GM18511 (cell line): ENCODE data around the gene NLRP9.

Experiments
- ATAC-seq: cut with Tn5 transposase; IDR thresholded peaks from one replicate; pipeline ENCODE4 v1.9.1; 2021; ENCODE audit warnings: mild to moderate bottlenecking, moderate library complexity; ENCODE audit not compliant: unreplicated experiment

Gene NLRP9

DNA sequence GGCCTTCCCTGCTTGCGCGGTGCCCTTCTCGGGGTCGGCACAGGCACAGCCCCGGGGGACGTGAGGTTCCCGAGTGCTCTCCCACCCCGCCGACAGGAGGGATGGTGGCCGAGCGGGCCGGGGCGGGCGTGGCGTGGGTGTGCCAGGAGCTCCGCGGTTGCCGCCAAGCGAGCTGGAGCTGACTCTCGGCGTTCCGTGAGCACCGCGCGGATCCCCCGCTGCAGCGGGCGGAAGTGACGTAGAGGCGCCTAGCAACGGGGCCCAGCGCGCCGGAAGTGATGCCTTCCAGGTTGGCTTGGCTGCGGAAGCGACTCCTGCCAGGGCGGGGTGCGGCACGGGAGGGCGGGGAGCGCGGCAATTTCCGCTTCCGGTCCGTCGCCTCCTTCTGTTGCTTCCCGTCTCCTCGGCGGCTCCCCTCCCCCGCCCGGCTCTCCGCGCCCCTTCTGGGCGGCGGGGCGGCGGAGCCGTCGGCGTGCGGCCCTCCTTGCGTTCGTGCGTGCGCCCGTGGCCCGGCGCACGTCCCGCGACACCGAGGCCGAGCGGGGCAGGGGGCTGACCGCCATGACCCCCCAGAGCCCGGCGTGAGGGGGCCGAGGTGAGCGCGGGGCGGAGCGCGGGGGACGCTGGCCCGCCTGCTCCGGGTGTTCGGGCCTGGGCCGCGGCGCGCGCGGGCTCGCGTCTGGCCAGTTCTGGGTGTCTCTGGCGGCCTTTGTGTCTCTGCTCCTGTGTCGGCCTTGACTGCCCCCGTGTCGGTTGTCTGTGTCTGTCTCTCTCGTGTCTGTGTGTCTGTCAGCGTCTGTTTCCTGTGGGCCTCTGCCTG is 63.2 kb downstream of the NLRP9 start, which contains the start of gene EPN1:
Gene EPN1 (plus strand): TSS at position 386 of the 820 bp plus-strand sequence. CDS start 3,402 bp downstream, outside the sequence.
- peak; percentile 64 for ATAC-seq

DNA sequence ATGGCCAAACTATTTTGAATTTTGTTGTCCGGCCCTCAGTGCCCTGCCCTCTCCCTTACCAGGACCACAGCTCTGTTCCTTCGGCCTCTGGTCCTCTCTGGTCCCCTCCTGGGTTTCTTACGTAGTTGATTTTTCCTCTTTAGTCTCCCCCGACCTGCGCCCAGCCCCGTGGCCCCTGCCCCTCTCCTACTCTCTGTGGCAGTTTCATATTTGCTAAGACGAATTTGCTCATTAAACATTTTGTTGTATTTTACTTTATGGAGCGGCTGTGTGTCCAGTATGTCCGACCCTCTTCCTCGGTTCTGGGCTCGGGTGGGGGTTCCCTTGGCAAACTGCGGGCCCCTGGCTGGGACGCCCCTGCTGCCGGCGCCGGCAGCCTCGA is 63.8 kb downstream of the NLRP9 start:
- no peak for ATAC-seq

DNA sequence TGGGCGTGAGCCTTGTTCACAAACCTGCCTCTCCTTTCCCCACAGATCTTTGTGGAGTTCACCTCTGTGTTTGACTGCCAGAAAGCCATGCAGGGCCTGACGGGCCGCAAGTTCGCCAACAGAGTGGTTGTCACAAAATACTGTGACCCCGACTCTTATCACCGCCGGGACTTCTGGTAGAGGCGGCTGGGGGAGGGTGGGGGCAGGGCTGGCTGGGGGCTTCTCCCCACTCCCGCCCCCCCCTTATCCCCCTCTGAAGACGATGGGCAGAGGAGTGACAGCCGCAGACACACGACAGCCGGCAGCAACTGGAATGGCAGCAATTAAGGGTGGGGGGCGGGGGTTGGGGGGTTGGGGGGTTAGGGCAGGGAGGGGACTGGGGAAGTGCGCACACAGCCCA is 64.3 kb downstream of the NLRP9 start:
- ATAC-seq: no peak

DNA sequence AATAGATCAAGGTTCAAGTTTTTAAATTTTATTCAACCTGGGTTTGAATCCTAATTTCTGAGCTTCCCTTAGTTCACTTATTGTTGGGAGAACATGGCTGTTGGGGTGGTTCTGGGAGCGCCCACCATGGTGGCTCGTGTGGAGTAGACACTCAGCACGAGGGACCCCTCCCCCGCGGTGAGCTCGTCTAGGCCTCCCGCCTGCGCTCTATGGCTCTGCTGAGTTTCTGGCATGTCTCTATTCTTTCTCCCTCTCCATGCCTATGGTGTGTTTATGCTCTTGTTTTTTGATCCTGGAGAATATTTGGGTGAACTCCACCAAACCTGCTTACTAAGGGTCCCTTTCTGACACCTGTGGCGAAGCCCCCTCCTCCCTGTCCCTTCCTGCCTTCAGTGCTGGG is 64.7 kb downstream of the NLRP9 start:
- ATAC-seq: no peak

DNA sequence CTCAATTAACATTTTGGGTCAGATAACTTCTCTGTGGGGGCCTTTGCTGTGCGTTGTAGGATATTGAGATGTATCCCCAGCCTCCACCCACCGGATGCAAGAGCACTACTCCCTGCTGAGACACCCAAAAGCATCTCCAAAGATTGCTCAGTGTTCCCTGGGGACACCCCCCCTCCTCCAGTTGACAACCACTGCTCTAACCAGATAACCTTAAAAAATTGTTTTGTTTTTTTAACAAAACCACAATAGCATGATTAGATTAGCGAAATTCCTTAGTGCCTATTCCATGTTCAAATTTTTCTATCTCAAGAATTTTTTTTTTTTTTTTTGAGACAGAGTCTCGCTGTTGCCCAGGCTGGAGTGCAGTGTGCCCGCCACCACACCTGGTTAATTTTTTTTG is 65.8 kb downstream of the NLRP9 start:
- no peak for ATAC-seq

DNA sequence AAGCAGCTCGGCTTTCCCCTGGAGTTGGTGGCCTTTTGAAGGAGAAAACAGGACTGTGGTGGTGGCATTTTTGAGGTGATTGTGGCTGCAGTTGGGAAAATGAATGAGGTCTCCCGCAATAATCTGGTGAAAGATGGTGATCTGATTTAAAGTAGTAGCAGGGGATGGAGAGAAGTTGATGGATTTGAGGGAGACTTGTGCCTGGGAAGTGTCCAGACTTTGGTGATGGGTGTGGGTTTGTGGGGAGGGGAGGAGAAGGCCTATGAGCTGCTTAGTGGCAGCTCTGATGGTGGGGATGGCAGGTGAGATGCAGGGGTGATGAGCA is 67.2 kb downstream of the NLRP9 start:
- ATAC-seq: no peak

DNA sequence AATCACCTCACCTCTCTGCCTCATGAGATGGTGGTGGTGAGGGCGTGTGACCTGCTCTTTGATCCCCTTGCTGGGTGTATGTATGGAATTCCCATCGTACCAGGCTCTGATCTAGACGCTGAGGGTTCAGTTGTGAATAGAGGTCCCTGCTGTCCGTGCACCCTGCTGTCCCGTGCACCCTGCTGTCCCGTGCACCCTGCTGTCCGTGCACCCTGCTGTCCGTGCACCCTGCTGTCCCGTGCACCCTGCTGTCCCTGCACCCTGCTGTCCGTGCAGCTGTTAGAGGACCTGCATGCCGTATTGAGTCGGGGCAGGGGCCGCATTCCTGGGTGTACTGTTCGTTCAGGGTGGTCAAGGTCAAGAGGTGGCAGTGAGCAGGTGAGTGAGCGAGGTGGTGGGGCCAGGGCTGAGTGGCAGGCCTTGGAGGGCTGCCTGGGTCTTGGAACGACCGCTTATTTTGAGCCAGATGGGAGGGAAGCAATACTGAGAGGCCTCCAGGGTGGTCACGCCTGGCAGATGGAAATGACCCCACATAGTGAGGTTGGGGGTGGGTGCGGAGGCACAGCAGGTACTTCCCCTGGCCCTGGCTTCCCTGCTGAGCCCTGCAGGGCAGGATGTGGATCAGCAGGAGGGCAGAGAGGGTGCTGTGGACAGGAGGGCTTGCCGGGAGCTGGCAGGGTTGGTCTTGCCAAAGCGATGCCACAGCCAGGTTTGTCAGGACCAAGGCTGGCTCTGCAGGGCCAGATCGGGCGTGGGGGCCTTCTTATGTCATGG is 67.7 kb downstream of the NLRP9 start:
- ATAC-seq: no peak

DNA sequence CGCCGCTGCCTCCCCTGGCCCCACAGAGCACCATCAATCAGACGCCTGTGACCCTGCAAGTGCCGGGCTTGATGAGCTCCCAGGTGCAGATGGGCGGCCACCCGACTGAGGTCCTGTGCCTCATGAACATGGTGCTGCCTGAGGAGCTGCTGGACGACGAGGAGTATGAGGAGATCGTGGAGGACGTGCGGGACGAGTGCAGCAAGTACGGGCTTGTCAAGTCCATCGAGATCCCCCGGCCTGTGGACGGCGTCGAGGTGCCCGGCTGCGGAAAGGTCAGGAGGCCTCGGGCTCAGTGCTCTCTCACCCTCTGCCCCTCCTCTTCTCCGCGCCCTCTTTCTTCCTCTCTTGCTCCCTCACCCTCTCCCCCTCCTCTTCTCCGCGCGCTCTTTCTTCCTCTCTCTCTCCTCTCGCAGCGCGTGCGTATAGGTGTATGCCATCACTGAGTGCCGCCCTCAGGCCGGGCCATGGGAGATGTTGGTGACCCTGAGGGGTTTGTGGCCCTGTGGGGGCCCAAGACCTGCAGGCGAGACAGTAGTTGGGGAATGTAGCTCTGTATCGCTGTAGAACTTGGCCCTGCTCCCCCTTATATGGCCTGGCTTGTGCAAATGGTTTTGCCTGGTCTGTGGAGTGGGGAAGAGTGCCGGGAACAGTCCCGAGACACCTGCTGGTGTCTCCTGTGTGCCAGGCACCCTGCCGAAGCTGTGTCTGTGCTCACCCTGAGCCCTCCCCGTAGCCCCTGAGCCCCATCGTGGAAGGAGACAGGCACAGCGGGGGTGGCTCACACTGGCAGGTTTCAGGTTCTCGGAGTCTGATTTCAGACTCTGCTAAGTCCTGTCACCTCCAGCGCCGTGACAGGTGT is 68.6 kb downstream of the NLRP9 start:
- ATAC-seq: no peak

DNA sequence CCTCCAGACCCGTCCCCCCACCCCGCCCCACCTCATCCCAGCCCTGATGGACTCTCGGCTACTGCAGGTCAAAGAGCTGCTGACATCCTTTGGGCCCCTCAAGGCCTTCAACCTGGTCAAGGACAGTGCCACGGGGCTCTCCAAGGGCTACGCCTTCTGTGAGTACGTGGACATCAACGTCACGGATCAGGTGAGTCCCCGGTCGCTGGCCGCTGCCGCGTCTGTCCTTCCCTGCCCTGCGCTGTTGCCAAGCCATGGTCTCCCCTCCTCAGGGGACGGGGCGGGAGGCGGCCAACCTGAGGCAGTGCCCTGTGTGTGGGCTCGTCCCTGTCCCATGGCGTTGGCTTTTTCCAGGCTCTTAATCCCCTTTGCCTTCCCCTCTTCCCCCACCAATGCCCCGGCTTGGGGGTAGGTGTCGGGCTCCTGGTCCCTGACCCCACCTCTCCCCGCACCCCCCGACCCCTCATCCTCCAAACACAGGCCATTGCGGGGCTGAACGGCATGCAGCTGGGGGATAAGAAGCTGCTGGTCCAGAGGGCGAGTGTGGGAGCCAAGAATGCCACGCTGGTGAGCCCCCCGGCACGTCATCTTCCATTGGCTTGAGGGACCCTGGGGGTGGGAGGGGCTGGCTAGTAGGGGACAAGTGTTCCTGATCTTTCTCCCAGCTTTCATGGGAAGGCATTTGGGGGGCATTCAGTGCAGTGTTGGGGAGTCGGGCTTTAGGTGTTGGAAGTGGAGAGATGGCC is 69.4 kb downstream of the NLRP9 start:
- no peak for ATAC-seq

DNA sequence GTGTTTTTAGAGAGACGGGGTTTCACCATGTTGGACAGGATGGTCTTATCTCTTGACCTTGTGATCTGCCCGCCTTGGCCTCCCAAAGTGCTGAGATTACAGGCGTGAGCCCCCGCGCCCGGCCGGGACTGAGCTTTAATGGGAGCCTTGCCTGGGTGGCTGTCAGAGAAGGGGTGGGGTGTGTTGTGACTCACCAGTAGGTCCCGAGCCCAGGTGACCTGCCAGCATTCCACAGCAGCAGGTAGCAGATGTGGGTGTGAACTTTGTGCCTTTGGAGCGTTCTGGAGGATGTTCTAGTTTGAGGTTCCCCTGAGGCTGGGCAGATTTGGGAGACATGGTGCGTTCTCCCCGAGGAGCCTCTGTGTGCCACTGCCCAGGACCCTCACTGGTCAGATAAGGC is 70.2 kb downstream of the NLRP9 start:
- no peak for ATAC-seq

DNA sequence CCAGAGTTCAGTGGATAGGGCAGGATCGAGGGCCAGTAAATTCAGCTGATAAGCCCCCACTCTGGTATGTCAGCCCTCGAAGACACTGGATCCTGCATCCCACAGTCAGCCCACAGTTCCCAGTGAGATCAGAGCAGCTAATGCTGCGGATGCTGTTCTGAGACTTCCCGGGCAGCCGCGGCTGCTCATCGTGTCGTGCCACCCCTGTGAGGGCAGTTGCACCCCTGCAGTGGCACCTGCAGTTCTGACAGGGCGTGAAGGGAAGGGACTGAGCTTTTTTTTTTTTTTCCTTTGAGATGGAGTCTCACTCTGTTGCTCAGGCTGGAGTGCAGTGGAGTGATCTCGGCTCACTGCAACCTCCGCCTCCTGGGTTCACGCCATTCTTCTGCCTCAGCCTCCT is 70.7 kb downstream of the NLRP9 start:
- no peak for ATAC-seq

DNA sequence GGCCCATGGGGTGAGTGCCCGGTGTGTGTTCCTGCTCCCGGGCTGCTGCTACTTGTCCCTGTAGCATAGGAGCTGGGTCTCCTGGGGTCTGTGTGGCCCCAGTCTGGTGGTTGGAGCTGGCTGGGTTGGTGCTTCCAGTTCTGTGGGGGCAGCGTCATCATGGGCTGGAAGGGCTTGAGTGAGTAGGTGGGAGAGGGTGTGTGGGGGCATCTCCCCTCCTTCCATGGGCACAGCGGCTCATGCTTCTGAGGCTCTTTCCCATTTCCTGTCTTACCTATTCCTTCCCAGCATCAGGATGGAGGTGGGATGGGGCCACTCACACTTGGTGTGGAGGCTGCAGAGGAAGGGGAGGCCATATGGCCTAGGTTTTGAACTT is 71.2 kb downstream of the NLRP9 start:
- no peak for ATAC-seq

DNA sequence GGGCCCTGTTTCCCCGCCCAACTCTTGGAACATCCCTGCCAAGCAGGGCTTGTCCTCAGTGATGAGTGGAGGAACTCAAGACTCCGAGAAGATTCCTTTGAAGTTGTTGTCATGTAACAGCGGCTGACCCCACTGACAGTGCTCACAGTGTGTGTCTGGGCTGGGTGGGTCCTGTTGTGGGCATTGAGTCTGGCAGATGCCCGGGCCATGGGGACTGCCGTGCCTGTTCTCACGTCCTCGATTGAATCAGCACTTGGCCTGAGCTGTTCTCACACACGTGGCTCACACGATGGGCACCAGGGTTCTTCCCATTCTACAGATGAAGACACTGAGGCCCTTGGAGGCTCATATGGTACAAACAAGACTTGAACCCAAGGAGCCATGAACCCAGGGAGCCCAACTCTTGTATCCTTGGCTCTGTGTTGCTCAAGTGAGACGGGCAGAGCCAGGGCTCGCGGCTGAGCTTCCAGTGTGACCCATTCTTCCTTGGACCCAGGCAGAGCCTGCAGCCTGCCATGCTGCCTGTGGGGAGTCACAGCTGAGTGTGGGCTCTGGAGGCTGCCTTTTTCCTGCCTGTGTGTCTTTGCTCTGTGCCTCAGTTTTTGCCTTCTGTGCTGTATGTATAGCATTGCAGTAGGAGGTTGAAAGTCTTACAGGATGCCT is 71.7 kb downstream of the NLRP9 start:
- no peak for ATAC-seq

DNA sequence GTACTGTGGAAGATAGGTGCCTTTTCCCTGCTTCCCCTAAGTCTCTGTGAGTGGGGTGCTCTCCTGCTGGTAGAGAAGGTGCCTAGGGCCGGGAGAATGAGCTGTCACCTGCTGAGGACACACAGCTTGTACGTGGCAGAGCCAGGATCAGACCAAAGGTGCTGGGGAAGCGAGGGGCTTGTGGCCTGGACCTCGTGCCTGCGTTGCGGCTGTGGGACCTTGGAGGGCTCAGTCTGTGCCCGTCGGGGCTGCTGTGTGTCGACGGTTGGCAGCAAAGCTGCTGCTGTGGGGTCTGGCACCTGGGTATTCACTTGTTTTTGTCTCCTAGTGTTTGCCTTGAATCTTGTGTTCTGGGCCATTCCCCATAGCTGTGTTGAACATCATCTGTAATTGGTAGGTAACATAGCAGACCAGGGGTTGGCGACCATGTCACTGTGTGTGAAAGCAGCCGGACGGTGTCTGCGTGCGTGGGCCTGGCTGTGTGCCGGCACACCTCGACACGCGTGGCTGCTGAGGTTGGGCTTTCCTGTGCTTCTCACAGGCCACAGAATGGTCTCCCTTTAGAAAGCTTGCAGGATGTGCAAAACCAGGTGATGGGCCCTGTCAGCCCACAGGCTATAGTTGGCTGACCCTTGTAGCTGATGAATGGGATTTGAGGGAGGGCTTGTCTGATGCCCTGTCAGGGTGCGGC is 74.2 kb downstream of the NLRP9 start:
- no peak for ATAC-seq

DNA sequence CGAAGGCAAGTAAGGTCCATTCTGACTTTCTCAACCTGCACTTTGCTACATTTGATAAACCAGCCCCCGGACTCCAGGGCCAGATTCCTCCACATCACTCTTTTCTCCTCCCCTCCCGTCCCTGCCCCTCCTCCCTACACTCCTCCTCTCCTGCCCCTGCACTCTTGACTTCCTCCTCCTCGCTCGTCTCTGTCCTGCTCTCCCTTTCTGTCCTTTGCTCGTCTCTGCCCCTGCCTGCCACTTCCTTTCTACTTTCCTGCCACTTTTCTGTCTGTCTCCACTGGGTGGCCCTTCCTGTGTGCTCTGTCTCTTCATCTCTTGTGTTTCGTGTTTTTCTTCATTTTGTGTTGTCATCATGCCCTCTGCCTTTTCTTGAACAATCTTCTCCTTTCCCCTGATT is 76.4 kb downstream of the NLRP9 start:
- no peak for ATAC-seq

DNA sequence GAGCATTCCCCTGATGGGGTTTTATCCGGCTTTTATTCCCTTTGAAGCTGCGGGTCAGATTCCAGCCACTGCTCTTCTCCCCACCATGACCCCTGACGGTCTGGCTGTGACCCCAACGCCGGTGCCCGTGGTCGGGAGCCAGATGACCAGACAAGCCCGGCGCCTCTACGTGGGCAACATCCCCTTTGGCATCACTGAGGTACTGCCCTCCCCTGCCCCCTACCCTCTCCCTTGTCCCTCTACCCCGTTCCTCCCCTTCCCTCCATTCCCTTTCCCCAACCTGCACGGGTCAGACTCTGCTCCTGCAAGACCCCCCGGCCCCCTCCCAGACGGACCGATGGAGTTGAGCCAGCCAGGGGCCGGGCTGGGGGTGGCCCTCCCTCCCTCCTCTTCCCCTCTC is 77.2 kb downstream of the NLRP9 start:
- ATAC-seq: no peak

DNA sequence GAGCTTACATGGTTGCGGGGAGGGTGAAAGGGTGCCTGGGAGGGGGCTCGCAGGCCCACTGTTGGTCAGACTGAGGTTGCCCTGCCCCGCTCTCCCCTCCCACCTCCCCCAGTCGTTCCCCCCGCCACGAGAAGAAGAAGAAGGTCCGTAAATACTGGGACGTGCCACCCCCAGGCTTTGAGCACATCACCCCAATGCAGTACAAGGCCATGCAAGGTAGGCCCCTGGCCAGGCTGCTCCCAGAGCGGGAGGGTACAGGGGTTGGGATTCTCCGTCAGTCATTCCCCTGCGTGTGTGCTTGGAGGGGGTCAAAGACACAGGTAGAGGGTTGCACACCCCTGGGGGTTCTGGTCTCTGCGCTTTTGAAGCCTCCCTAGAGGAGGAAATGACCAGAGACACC is 77.8 kb downstream of the NLRP9 start:
- no peak for ATAC-seq

DNA sequence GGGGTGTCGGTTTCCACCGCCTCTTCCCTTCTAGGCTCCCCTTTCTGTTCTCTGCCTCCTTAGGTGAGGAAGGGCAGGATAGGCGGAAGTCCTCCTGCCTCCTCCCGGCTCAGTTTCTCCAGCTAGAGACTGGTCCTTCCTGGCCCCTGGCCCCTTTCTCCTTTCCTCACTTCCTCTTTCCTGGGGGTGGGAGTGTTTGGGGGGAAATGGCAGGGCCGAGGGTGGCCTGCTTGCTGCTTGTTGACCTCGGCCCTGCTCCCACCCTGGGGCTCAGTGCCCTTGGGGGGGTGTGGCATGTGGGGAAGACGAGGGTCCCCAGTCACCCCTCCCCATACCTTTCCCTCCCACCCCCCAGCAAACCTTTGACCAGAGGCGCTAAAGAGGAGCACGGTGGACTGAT is 78.4 kb downstream of the NLRP9 start:
- ATAC-seq: no peak

DNA sequence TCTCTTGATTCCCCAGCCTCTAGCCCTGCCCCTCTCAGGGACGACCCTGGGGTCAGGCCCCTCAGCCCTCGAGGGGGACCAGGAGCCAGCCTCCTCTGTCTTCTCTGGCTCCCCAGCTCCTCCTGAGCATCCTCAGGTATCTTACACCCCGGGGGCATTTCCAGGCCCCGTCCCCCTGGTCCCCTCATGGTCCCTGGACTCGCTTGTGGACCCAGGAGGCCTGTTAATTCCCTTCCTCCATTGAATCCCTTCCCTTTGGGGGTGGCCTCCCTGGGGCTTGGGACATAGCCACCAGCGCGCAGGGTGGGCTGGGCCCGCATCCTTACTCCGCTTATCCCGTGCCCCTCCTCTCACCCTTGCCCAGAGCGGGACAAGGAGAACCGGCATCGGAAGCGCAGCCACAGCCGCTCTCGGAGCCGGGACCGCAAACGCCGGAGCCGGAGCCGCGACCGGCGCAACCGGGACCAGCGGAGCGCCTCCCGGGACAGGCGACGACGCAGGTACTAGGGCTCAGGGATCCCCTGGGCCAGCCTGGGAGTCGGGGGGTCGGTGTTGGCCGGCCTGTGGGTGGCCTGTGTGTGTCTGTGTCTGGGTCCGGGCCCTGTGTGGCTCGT is 79.2 kb downstream of the NLRP9 start:
- no peak for ATAC-seq
